ENCODE data around the gene CHST2.

Gene CHST2

GRCh38 chr3:143127801-143128200, 8.2 kb downstream of the CHST2 start:
- H3K27ac ChIP-seq = no peak overlapping the region
- no peak for TF ChIP-seq ZFX (IDR thresholded peaks at IDR 0.05)
- no peak for TF ChIP-seq CTCF (conservative IDR thresholded peaks at IDR 0.05)

DNA sequence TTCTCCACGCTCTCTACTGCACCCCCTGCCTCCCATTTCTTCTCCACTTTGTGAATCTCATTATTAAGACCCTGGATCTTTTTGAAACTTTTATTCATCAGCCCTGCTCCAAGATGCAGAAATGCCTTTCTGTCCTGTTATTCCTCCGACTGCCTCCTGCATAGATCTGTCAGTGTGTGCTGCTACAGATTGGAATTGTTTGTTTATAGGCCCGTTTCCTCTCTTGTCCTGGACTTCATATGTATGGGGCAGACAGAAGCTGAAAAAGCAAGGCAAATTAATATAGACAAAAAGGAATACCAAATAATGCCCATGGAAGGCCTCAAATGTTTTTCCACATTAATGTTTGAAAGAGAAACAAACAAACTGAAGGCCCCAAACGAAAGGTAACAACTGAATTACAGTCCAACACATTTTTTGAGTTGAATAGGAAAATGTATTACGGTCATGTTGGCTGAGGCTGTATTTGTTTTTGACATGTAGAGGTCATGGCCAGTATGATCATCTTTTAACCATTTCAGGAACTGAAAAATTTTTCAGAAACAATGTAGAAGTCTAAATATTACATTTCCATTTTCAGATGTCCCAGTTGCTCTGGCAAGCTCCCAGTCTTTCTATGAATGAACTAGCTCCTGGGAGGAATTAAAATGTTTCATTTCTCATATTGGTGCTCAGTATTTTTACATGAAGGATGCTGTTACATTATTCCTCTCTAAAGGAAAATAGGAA, 8.8 kb downstream of the CHST2 start:
- H3K27ac ChIP-seq = no peak overlapping the region
- no peak for TF ChIP-seq CTCF (conservative IDR thresholded peaks at IDR 0.05)

GRCh38 chr3:143132246-143132980, 12.8 kb downstream of the CHST2 start:
- no peak overlapping the region for H3K27ac ChIP-seq
- TF ChIP-seq CTCF (conservative IDR thresholded peaks at IDR 0.05) = no peak
- TF ChIP-seq ZFX (IDR thresholded peaks at IDR 0.05) = no peak

- H3K27ac ChIP-seq = no peak overlapping the region
- TF ChIP-seq CTCF (conservative IDR thresholded peaks at IDR 0.05) = no peak
- no peak for TF ChIP-seq ZFX (IDR thresholded peaks at IDR 0.05)
Measured at GRCh38 chr3:143134471-143134870, 14.9 kb downstream of the CHST2 start.

GRCh38 chr3:143135150-143135549, 15.6 kb downstream of the CHST2 start:
- no peak overlapping the region for H3K27ac ChIP-seq
- TF ChIP-seq CTCF (conservative IDR thresholded peaks at IDR 0.05) (no peak), ZFX (IDR thresholded peaks at IDR 0.05) (no peak)

DNA sequence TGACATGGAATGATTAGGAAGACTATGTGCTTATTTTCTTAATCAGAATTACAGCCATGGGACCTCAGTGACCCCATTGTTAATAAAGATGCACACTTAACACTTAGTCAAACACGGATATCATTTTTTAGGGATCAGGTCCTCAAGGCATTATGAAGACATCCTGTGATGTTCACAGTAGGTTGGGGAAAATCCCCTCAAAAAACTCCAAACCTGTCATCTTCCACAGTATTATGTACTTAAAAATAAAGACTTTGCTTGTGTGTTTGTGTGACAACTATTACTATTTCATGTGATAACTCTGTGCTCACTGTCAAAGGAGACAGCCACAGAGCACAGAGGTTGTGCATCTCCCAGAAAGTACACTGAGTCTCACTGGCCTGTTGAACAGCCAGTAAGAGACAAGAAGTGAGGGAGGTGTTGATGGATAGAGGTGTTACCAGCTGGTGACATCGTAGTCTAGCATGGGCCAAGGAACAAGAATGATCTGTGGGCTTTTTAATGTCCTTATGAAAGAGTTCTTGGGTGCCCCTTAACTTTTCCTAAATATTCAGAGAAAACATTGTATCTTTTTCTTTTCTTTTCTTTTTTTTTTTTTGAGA, 18.0 kb downstream of the CHST2 start:
- no peak for TF ChIP-seq CTCF (conservative IDR thresholded peaks at IDR 0.05)
- TF ChIP-seq ZFX (IDR thresholded peaks at IDR 0.05) = no peak
- H3K27ac ChIP-seq = no peak overlapping the region

DNA sequence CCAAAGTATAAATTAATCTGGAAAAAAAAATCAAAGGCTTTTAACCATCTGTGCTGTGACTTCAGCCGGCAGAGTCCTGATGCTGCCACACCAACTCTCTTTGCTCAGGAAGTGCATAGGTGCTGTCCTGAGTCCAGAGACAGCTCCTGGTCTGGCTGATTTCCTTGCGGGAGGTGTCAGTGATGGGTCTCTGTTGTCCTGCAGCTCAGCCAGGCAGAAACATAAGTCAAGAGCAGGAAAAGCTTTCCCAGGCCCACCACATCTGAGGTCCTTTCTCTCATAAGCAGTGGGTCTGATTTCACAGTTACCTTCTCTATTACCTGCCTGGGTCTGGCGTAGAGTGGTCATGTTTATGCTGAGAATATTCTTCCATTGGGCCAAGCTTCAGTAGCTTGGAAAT, 19.4 kb downstream of the CHST2 start:
- no peak overlapping the region for H3K27ac ChIP-seq
- no peak for TF ChIP-seq ZFX (IDR thresholded peaks at IDR 0.05)
- TF ChIP-seq CTCF (conservative IDR thresholded peaks at IDR 0.05) = no peak

Data from C4-2B (cell line).